ENCODE data around the gene PDCL2. TPM values are rescaled to one million over a fixed set of nuclear protein-coding genes. Genes with fewer than 3 reads are reported as not detected.
"Not testable (repeated sequence)": the region's sequence is repeated elsewhere in the genome, so short reads cannot be mapped to it uniquely, and the experiment has no call there.

PDCL2 gene
- total RNA-seq, result not detected
- not detected for polyA plus RNA-seq
- 0 reads per million in 6 experiments for total RNA-seq

DNA sequence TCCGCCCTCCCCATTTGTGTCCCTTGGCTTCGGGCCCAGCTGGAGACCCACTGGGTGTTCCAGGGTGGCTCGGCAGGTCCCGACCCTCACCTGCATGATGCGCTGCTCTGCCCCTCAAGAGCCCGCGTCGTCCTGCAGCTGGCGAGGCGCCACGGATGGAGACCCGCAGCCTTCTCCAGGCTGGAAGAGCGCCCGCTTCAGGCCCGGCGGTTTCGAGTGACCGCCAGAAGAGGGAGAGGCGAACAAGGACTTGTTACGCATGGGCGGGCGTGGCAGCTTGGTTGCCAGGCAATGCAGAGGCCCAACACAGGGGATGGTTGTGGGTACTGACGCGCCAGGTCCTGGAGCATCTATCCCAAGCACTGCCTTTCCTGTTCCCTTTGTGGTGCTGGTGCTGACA, at the start of gene PDCL2:
PDCL2 (minus strand) TSS at position 232 of the 400 bp plus-strand sequence; CDS start at position 96, 136 bp downstream.
- POLR2A ChIA-PET, result no interaction called here
- Mint-ChIP-seq H3K4me3 (no peak within 1 kb of the TSS), H3K36me3 (peaks cover 0 to 5% (median 0%) of the 10 kb centered on the region in 3 donors), H3K27me3 (peaks cover 0 to 10% (median 3%) of the 10 kb centered on the region in 5 donors), H3K9me3 (peaks cover 0 to 7% (median 5%) of the 10 kb centered on the region in 9 donors), H3K27ac (no peak within 1 kb of the TSS), H3K4me1 (no peaks in the 10 kb centered on the region)
- DNase-seq (no peak), ATAC-seq (no peak)

DNA sequence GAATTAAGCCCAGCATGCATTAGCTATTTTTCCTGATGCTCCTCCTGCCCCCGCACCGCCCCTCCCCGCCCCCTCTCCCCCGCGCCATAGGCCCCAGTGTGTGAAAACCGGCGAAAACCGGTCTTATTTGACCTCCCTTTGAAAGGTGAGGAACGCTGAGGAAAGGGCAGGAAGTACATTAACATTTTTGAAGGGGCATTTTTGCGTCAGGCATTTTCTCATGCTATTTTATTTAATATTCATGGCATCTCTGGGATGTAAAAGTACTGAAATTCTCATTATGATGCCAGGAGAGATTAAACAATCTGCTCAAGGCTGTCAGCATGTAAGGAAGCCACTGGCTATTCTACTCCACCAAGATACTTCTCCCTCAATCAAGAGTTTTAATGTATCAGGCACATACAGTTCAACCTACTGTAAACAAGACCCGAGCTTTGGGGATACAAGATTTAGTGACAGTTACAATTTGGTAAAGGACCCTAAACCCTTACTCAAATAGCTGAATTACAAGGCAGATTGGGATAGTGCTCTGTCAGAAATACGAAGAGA, 45.3 kb upstream of the PDCL2 start:
- peaks cover 12 to 23% (median 17%) of the 10 kb centered on the region in 4 donors for H3K4me1 Mint-ChIP-seq
- no peak for ATAC-seq
- POLR2A ChIA-PET, result no interaction called here
- H3K9me3 Mint-ChIP-seq, result no peaks in the 10 kb centered on the region
- peaks cover 27 to 54% (median 36%) of the 10 kb centered on the region in 5 donors for H3K27me3 Mint-ChIP-seq
- no peaks in the 10 kb centered on the region for H3K36me3 Mint-ChIP-seq
- no peak overlapping the region for H3K4me3 Mint-ChIP-seq
- DNase-seq, result no peak
- peak overlapping the region in 1 of 10 donors; percentile 38 for H3K27ac Mint-ChIP-seq

- H3K4me3 Mint-ChIP-seq, result peak overlapping the region; percentile 31 to 82 (median 76)
- H3K9me3 Mint-ChIP-seq, result no peaks in the 10 kb centered on the region
- H3K36me3 Mint-ChIP-seq, result no peaks in the 10 kb centered on the region
- DNase-seq (no peak), ATAC-seq (no peak)
- POLR2A ChIA-PET, result no interaction called here
- H3K27me3 Mint-ChIP-seq, result peaks cover 31 to 58% (median 40%) of the 10 kb centered on the region in 5 donors
- peaks cover 12 to 23% (median 17%) of the 10 kb centered on the region in 4 donors for H3K4me1 Mint-ChIP-seq
- no peak overlapping the region for H3K27ac Mint-ChIP-seq
Observed at GRCh38 chr4:55636656-55636999, 44.6 kb upstream of the PDCL2 start.

DNA sequence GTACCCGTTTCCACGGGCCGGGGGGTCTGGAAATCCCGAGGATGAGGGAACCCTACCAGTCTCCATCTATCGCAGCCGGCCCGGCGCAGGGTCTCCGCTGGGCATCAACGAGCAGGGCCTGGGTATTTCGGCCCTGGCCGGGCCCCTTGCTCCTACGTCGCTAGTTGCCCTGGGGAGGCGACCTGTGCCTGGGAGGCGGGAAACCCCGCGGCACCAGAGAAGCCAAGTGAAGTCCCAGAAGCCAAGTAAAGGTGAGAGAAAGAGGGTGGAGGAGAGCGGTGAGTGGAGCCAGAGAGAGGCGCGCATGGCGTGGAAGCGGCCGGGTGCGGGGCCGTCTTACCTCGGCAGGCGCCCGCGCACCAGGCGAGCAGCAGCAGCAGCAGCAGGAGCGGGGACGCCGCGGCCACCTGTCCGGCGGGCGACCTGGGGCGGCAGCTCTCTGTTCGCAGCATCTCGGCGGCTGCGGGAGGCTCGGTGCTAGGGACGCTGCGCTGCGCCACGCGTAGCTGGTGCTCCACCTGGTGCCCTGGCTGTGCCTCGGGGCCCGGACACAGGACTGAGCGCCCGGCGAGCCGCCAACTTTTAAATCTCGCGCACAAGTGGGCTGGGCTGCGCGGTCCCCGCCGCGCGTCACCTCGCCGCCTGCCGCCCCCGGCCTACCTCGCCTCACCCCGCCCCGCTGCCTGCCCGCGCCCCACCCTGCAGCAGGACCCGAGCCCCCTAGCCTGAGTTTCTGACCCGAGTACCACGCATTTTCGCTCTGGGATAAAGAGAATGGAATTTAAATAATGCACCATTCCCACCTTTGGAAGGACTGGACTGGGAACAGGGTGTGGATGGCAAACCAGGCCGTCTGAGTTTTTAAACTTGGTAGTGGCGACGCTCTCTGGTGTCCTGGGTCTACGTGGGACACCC, 44.0 kb upstream of the PDCL2 start, which contains the start of gene NMU:
NMU (minus strand) TSS at position 558 of the 915 bp plus-strand sequence; CDS start at position 452, 106 bp downstream.
- ATAC-seq (peak; percentile 42 to 51), DNase-seq (peak in 4 of 10 donors; percentile 1 to 6 (median 3))
- H3K36me3 Mint-ChIP-seq, result no peaks in the 10 kb centered on the region
- POLR2A ChIA-PET, result no interaction called here
- H3K27ac Mint-ChIP-seq, result peak within 1 kb of the TSS in 2 of 10 donors; percentile 8 to 9
- peaks cover 12 to 23% (median 17%) of the 10 kb centered on the region in 4 donors for H3K4me1 Mint-ChIP-seq
- peak within 1 kb of the TSS; percentile 32 to 82 (median 76) for H3K4me3 Mint-ChIP-seq
- peaks cover 37 to 65% (median 46%) of the 10 kb centered on the region in 5 donors for H3K27me3 Mint-ChIP-seq
- H3K9me3 Mint-ChIP-seq, result no peaks in the 10 kb centered on the region

DNA sequence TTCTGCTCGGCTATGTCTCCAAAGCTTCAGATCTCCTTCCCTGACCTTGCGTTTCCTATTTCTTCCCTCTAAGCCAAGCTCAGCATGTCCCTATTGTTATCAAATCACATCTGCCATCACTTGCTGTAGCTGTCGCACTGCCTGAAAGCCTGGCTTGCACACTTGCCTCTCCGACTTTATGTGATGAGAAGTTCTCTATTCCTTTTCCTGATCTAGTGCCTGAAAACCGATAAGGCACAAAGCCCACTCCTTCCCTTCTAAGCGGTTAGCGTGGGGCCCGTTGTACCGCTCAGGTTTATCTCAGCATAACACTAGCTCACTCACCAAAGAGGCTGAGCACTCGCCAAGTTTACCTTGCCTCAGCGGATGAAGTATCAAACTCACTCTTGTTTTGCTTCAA, 43.2 kb upstream of the PDCL2 start:
- Mint-ChIP-seq H3K36me3 (no peaks in the 10 kb centered on the region), H3K27ac (peak overlapping the region in 2 of 10 donors; percentile 8 to 9), H3K9me3 (no peaks in the 10 kb centered on the region), H3K4me3 (peak overlapping the region in 9 of 10 donors; percentile 0 to 81 (median 59)), H3K27me3 (peaks cover 41 to 71% (median 48%) of the 10 kb centered on the region in 5 donors), H3K4me1 (peaks cover 12 to 23% (median 17%) of the 10 kb centered on the region in 4 donors)
- ATAC-seq (no peak), DNase-seq (no peak)
- POLR2A ChIA-PET, result no interaction called here

GRCh38 chr4:55634417-55635128, 42.5 kb upstream of the PDCL2 start:
- H3K4me3 Mint-ChIP-seq, result peak overlapping the region in 2 of 10 donors; percentile 5 to 74
- peaks cover 12 to 23% (median 17%) of the 10 kb centered on the region in 4 donors for H3K4me1 Mint-ChIP-seq
- DNase-seq, result no peak
- ATAC-seq, result no peak
- H3K27me3 Mint-ChIP-seq, result peaks cover 41 to 78% (median 47%) of the 10 kb centered on the region in 5 donors
- H3K27ac Mint-ChIP-seq, result no peak overlapping the region
- no peaks in the 10 kb centered on the region for H3K9me3 Mint-ChIP-seq
- H3K36me3 Mint-ChIP-seq, result no peaks in the 10 kb centered on the region
- POLR2A ChIA-PET, result no interaction called here

DNA sequence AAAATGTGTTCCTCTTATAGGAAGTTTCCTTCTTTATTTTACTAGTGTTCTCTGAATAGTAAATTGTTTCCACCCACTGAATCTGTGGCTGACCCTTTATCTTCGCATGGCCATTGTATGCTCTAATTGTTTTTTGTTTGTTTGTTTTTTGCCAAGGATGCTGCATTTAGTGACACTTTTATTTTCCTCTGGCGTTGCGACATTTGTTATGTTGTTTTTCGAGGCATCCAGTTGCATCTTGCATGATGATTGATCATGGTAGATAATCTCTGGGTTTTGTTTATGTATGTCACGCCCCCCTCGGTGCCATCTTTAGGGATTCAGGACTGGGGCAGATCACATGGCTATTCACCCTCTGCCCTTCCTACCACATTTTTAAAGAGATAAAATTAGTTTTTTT, 41.9 kb upstream of the PDCL2 start:
- H3K4me3 Mint-ChIP-seq, result no peak overlapping the region

GRCh38 chr4:55625835-55626234, 33.8 kb upstream of the PDCL2 start:
- Mint-ChIP-seq H3K4me3 (no peak overlapping the region), H3K27ac (no peak overlapping the region), H3K9me3 (peaks cover 0 to 3% (median 0%) of the 10 kb centered on the region in 9 donors), H3K36me3 (no peaks in the 10 kb centered on the region), H3K4me1 (no peaks in the 10 kb centered on the region), H3K27me3 (peaks cover 3 to 21% (median 5%) of the 10 kb centered on the region in 5 donors)
- DNase-seq (no peak), ATAC-seq (no peak)
- POLR2A ChIA-PET, result interaction anchor here (0.5 kb wide), 1 partner anchor 22 kb away, joined by 3 read pairs; no protein-coding TSS in a partner anchor

More for the DNA sequence above, 41.9 kb upstream of the PDCL2 start:
- H3K27me3 Mint-ChIP-seq, result peaks cover 40 to 84% (median 47%) of the 10 kb centered on the region in 5 donors
- no peak for ATAC-seq
- POLR2A ChIA-PET, result no interaction called here
- H3K9me3 Mint-ChIP-seq, result no peaks in the 10 kb centered on the region
- peak overlapping the region in 1 of 10 donors; percentile 19 for H3K27ac Mint-ChIP-seq
- peaks cover 12 to 23% (median 17%) of the 10 kb centered on the region in 4 donors for H3K4me1 Mint-ChIP-seq
- no peaks in the 10 kb centered on the region for H3K36me3 Mint-ChIP-seq
- DNase-seq, result no peak

DNA sequence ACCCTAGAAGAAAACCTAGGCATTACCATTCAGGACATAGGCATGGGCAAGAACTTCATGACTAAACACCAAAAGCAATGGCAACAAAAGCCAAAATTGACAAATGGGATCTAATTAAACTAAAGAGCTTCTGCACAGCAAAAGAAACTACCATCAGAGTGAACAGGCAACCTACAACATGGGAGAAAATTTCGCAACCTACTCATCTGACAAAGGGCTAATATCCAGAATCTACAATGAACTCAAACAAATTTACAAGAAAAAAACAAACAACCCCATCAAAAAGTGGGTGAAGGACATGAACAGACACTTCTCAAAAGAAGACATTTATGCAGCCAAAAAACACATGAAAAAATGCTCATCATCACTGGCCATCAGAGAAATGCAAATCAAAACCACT, 32.0 kb upstream of the PDCL2 start:
- DNase-seq, H3K27me3 Mint-ChIP-seq, H3K9me3 Mint-ChIP-seq, H3K4me1 Mint-ChIP-seq, ATAC-seq, H3K4me3 Mint-ChIP-seq, H3K27ac Mint-ChIP-seq, H3K36me3 Mint-ChIP-seq, POLR2A ChIA-PET: not testable (repeated sequence)

- peaks cover 0 to 2% (median 0%) of the 10 kb centered on the region in 9 donors for H3K9me3 Mint-ChIP-seq
- H3K4me3 Mint-ChIP-seq, result peak overlapping the region in 2 of 10 donors; percentile 22 to 32
- no peak for DNase-seq
- H3K36me3 Mint-ChIP-seq, result no peaks in the 10 kb centered on the region
- H3K27ac Mint-ChIP-seq, result no peak overlapping the region
- peaks cover 4 to 16% (median 10%) of the 10 kb centered on the region in 5 donors for H3K27me3 Mint-ChIP-seq
- ATAC-seq, result no peak
- no peaks in the 10 kb centered on the region for H3K4me1 Mint-ChIP-seq
- POLR2A ChIA-PET, result no interaction called here
Observed at GRCh38 chr4:55618546-55619143, 26.6 kb upstream of the PDCL2 start.

DNA sequence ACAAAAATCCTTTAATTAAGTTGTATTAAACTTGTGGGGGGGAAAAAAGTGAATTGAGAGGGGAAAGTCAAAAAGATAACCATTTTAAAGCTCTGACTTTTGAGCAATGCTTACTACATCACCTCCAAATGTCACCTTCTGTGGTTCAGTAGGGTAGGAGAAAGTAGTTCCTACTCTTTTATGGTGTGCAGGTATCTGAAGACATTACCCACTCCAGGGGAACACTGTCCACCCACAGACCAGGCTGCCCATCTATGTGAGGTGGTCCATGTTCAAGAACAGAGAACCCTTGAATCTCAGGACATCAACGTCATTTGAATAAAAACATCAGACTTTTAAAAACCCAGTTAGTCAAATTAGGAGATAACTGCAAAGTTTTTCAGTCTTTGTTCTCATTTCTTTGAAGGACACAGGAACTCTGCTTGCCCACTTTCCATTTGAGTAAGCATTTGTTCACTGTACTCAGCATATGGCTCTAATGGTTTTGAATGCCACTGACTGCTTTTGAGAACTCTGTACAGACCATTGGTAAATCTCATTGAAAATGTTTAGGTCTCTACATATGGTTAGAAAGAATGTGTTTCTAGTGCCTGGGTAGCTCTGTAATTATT, 25.6 kb upstream of the PDCL2 start:
- DNase-seq, result no peak
- H3K4me1 Mint-ChIP-seq, result no peaks in the 10 kb centered on the region
- H3K36me3 Mint-ChIP-seq, result no peaks in the 10 kb centered on the region
- peaks cover 4 to 16% (median 10%) of the 10 kb centered on the region in 5 donors for H3K27me3 Mint-ChIP-seq
- no peak overlapping the region for H3K27ac Mint-ChIP-seq
- peaks cover 0 to 2% (median 0%) of the 10 kb centered on the region in 9 donors for H3K9me3 Mint-ChIP-seq
- no peak overlapping the region for H3K4me3 Mint-ChIP-seq
- no peak for ATAC-seq
- POLR2A ChIA-PET, result no interaction called here

DNA sequence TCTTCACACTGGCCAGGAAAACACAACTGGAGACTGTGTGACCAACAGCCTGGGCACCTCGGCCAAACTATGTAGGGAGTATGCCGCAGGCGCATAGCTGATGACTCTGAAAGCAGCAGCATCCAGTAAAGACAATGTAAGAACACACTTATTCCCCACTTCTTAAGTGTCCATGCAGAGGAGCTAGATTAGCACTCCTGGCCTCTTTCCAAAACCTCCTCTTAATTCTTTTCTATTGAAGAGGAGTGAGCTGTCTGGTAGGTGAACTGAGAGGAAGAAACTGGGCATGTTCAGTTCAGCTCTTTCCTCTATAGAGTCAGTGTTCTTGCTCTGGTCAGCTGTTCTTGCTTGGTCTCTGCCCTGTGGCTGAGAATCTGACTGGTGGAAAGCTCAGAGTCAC, 23.0 kb upstream of the PDCL2 start:
- no peaks in the 10 kb centered on the region for H3K4me1 Mint-ChIP-seq
- H3K9me3 Mint-ChIP-seq, result peaks cover 0 to 2% (median 0%) of the 10 kb centered on the region in 9 donors
- no peak for DNase-seq
- H3K36me3 Mint-ChIP-seq, result no peaks in the 10 kb centered on the region
- H3K4me3 Mint-ChIP-seq, result no peak overlapping the region
- H3K27me3 Mint-ChIP-seq, result peaks cover 4 to 16% (median 10%) of the 10 kb centered on the region in 5 donors
- no peak for ATAC-seq
- POLR2A ChIA-PET, result no interaction called here
- no peak overlapping the region for H3K27ac Mint-ChIP-seq

All from naive thymus-derived CD8-positive, alpha-beta T cell (primary cell).